DMS114 treated with DMSO at 0.1 percent for 48 hours (cell line): Measurements from ENCODE around the gene CEP250.
"Not testable (repeated sequence)": the region's sequence is repeated elsewhere in the genome, so short reads cannot be mapped to it uniquely, and the experiment has no call there.

Experiments
- DNase-seq: peaks from one replicate; lab custom pipeline; 2025; ENCODE audit not compliant: unreplicated experiment; lab: John Stamatoyannopoulos, UW

The CEP250 gene

DNA sequence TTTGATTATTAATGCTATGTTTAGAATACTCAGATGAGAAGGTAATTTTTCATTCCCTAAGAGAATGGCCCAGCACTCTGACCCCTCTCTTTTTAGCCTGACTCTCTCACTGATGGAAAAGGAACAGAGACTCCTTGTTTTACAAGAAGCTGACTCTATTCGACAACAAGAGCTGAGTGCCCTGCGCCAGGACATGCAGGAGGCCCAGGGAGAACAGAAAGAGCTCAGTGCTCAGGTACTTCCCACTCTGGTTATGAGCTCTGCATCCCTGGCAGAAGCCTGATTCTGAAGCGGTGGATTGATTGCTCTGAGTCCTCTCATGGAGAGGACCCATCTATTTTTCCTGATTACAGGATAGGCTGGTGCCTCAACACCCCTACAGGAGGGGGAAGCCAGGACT is 41.1 kb downstream of the CEP250 start:
- DNase-seq: no peak

DNA sequence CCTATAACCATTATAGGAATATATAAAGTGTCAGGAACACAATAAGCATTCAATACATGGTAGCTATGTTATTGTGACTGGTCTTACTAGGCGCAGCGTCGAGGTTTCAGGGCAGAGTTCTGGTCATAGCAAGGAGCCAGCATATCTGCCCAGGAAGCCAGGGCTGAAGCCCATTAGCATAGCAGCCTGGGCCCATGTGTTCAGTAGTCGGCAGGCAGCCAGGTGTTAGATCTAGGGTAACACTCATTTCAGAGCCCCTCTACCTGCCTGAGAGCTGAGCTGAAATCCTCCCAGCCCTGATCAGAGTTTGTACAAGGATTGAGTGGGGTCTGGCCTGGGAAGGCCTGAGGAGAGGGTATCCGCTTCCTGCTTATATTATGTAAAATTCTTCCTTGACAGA is 41.9 kb downstream of the CEP250 start:
- DNase-seq: no peak

DNA sequence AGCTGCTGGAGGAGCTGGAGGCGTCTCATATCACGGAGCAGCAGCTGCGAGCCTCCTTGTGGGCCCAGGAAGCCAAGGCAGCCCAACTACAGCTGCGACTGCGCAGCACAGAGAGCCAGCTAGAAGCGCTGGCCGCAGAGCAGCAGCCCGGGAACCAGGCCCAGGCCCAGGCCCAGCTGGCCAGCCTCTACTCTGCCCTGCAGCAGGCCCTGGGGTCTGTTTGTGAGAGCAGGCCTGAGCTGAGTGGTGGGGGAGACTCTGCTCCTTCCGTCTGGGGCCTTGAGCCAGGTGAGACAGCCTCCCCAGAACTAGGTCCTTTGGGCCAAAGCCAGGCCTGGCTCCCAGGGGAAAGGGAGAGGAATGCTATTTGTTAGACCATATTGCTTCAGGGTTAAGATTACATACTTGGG is 42.4 kb downstream of the CEP250 start:
- DNase-seq: no peak

DNA sequence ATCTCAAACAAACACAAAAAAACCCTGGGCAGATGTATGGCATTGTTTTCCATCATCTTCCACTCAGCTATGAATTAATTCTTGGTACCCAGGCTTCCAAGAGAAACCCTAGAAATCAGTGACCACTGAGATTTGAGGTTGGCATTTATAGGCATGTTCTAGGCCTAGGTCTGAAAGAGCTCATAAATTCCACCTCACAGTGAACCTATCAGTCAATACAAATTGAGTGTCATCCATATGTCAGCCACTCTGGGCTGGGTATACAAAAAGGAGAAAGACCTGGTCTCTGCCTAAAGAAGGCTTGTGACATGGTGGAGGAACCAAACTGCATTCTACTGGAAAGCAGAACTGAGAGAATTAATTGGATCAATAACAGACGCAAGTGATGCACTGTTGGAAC is 43.9 kb downstream of the CEP250 start:
- DNase-seq: no peak

DNA sequence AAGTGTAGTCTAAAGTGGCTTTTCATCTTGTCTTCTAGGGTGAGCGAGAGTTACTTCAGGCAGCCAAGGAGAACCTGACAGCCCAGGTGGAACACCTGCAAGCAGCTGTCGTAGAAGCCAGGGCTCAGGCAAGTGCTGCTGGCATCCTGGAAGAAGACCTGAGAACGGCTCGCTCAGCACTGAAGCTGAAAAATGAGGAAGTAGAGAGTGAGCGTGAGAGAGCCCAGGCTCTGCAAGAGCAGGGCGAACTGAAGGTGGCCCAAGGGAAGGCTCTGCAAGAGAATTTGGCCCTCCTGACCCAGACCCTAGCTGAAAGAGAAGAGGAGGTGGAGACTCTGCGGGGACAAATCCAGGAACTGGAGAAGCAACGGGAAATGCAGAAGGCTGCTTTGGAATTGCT is 47.0 kb downstream of the CEP250 start:
- no peak for DNase-seq

DNA sequence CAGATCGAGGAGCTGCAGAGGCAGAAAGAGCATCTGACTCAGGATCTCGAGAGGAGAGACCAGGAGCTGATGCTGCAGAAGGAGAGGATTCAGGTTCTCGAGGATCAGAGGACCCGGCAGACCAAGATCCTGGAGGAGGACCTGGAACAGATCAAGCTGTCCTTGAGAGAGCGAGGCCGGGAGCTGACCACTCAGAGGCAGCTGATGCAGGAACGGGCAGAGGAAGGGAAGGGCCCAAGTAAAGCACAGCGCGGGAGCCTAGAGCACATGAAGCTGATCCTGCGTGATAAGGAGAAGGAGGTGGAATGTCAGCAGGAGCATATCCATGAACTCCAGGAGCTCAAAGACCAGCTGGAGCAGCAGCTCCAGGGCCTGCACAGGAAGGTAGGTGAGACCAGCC is 47.9 kb downstream of the CEP250 start:
- DNase-seq: no peak

DNA sequence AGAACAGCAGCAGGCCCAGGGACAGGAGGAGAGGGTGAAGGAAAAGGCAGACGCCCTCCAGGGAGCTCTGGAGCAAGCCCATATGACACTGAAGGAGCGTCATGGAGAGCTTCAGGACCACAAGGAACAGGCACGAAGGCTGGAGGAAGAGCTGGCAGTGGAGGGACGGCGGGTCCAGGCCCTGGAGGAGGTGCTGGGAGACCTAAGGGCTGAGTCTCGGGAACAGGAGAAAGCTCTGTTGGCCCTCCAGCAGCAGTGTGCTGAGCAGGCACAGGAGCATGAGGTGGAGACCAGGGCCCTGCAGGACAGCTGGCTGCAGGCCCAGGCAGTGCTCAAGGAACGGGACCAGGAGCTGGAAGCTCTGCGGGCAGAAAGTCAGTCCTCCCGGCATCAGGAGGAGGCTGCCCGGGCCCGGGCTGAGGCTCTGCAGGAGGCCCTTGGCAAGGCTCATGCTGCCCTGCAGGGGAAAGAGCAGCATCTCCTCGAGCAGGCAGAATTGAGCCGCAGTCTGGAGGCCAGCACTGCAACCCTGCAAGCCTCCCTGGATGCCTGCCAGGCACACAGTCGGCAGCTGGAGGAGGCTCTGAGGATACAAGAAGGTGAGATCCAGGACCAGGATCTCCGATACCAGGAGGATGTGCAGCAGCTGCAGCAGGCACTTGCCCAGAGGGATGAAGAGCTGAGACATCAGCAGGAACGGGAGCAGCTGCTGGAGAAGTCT is 48.6 kb downstream of the CEP250 start:
- DNase-seq: no peak

DNA sequence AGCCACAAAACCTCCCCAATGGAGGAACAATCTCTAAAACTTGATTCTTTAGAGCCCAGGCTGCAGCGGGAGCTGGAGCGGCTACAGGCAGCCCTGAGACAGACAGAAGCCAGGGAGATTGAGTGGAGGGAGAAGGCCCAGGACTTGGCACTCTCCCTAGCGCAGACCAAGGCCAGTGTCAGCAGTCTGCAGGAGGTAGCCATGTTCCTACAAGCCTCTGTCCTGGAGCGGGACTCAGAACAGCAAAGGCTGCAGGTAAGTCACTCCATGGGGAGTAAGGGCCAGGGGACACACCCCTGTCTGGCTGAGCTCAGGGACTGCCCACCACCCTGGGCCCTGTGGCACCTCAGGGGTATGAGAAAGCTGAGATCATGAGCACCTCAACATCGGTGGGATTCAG is 49.4 kb downstream of the CEP250 start:
- DNase-seq: no peak

DNA sequence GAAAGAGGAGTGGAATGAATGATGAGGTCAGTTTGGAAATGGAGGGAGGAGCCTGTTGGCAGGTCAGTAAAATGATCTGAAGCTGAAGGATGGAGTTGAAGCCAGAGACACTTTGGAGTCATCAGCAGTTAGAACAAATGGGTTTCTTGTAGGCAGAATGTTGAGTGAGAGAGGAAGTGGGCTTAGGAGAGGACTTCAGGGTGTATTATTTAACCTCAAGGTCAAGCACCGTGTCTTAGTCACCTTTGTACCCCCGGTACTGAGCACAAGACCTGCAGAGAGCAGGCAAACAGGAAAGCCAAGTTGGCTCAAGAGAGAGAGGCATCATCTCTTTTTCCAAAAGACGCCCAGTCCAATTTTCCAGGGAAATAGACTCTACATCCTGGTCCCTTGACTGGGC is 50.8 kb downstream of the CEP250 start:
- DNase-seq: no peak

DNA sequence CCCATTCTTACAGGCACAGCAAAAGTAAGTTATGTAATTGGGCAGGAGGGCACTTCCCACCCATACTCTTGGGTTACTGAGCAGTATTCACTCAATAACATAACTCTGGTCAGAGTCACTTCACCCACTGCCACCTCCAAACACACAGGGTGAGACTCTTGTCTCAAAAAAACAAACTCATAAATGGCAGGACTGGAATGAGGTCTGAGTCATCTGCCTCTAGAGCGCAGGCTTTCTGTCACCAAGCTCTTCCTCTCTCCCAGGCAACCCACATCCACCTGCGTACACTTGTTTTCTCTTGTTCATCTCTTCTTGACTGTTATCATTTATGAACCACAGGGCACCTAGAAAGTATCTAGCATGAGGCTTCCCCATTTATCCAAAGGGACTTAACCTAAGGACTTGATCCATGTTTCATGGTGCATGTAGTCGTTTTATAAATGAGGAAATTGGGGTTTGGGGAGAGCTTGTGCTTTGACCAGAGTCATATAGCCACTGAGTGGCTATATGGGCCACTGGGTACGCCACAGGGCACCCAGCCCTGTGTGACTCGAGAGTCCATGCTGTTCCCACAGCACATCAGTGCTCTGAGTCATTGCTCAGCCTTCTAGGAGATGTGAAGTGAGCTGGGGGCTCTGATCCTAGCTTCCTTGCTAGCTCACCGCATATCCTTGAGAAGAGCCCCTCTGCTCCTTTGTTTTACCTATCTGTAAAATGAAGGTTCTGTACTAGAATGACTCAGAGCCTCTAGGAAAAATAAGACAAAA is 51.7 kb downstream of the CEP250 start:
- no peak for DNase-seq

DNA sequence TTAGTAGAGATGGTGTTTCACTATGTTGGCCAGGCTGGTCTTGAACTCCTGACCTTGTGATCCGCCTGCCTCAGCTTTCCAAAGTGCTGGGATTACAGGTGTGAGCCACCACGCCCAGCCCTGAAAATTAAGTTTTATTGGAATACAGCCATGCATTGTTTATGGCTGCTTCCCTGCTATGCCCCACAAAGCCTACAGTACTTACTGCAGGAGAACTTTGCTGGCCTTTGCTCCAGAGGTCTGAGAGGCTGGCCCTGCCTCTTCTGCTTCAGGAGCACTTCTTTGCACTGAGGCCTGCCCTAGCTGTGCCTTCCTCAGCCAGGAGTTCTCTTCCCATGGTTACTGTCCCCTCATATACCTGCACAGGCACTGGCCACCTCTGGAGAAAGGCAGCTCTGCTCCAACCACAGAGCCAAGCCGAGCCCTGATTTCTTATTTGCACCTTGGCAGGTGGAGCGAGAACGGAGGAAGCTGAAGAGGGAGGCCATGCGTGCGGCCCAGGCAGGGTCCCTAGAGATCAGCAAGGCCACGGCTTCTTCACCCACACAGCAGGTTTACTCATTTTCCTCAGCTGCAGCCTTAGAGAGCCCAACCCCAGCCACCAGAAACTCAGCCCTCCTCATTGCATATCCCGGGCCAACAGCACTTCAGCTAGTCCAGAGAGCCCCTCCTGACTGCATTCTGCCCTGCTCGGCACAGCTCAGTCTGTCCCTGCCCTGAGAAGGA is 53.3 kb downstream of the CEP250 start:
- no peak for DNase-seq

DNA sequence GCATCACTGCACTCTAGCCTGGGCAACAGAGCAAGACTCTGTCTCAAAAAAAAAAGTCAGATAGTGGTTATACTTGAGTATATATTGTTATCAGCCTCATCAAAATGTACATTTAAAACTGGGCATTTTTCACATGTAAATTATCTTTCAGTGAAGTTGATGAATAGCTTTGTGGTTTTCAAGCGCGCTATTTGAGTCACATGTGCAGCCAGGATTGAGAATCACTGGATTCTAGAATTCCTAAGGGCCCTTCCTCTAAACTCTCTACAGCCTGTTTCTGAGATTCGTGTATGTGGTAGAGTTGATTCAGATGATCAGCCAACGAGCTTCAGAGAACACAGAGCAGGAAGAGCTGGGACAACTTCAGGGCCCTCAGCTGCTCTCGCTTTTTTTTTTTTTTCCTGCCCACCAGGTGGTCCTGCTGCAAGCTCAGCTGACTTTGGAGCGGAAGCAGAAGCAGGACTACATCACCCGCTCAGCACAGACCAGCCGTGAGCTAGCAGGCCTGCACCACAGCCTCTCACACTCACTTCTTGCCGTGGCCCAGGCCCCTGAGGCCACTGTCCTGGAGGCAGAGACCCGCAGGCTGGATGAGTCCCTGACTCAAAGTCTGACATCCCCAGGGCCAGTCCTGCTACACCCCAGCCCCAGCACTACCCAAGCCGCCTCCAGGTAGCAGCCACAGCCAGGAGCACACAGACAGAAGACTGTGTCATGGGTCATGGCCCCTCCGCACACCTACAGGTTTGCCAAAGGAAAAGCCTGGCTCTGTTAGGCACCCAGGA is 55.7 kb downstream of the CEP250 start:
- no peak for DNase-seq

DNA sequence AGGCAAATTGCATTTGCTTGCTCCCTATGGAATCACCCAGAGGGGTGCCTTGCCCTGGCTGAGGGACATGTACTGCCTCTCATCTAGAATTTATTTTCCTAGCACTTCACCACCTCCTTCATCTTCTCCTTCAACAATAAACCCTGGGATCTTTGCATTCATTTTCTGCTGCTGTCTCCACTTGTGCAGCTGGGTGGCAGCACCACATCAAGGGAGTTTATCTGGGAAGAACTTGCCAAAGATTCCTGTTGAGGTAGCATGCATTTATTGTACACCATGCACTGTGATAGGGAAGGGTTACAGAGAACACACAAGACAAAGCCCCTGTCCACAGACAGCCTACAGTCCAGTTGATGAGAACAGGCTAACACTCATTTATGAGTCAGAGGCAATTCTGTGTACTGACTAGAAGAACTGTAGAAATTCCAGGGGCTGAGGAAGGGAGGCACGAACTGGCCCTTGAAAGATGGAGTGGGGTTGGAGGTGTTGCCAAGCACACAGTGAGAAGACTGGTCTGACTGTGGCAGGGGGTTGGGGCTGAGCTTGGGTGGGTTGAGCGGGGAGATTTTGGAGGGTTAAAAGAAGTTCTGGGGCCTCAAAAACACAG is 56.5 kb downstream of the CEP250 start:
- peak; percentile 29 for DNase-seq

DNA sequence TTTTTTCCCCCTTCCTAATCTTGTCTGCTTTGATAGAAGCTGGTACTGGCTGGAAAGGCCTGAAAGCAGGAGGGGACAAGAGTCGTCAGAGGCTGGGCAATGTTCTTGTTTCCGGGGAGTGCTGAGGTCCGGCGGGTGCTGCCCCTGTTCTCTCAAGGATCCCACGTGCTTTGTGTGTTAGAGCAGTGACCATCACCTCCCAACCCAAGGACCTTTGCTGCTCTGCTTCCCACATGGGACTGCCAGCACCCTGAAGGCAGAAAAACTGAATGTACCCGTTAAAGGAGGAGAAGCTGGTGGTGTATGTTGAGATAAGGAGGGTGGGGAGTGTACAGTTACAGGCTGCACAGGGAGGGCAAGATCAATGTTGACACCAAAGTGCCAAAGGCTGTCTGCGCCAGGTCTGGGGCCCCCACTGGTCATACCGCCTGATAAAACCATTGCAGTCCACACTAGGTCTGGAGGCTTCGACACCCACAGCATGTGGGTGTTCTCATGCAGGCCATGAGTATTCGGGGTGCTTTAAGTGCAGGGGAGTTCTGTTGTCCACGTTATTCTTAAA is 59.1 kb downstream of the CEP250 start:
- DNase-seq: no peak

DNA sequence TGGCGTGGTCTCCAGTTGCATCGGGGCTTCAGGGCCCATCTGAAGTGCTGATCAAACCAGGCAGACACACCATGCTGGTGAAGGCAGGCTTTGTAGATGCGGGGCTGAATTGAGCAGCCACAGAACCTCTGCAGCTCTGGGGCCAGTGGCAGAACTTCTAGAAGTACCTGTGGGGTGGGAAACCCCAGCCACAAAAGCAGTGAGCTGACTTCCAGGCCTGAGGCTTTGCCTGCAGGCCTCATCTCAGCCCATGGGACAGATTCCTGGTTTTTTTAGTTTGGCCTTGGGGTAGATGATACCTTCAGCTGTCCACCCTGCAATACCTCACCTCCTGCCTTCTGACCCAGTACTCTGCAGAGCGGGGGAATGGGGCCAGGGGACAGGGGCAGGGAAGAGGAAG is 59.9 kb downstream of the CEP250 start:
- no peak for DNase-seq

DNA sequence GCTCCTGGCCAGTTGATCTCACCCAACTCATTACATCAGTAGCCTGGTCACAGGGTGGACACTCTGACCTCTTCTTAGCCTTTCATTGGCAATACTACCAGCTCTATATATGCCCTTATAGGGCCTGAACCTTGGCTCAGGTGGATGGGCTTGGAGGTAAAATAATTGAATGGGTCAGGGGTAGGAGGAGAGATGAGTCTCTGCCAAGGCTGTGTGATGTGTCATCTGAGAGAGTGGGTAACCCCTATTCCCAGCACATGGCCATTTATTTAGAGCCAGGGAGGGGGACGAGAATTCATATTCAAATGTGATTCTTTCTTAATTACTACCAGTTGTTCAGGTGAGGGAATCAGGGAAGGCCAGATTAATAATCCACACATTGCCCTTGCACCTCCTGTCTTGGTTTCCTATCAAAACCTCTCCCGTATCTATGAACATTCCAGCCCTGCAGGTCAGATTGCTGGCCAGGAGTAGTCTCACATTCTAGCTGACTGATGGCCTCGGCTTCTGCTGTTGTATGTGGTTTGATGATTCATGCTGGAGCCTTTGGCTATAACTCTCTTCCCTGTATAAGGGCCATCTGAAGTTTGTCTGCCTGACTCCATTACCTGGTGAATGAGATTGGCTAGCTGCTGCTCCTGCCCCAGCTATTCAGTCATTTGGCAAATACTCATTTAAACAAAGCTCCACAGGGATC is 60.7 kb downstream of the CEP250 start:
- no peak for DNase-seq

DNA sequence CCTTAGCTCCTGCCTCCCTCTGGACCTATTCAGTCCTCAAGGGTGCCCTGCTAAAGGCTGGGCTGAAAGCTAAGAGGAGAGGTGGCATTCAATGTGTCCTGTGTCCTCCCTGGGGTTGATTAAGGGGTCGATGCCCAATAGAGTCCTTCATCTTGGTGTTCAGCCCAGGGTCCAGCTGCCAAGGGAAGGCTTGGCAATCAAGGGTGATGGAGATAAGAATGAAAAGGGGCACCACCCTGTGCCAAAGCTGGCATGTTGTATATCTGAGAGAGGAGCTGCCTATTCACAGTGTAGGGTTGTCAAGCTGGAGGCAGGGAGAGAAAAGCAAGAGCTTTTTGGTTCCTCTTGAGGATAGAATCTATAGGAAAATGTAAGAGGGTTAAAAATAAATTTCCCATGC is 61.7 kb downstream of the CEP250 start:
- no peak for DNase-seq

DNA sequence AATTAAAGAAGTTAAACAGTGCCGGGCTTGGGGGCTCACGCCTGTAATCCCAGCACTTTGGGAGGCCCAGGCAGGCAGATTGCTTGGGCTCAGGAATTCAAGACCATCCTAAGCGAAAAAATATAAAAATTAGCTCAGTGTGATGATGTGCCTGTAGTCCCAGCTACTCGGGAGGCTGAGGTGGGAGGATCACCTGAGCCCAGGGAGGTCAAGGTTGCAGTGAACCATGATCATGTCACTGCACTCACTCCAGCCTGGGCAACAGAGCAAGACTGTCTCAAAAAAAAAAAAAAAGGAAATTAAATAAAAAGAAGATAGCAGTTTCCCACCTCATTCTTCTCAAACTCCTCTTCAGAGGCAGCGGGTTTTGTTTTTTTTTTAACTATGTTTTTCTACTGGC is 62.4 kb downstream of the CEP250 start:
- DNase-seq: not testable (repeated sequence)

DNA sequence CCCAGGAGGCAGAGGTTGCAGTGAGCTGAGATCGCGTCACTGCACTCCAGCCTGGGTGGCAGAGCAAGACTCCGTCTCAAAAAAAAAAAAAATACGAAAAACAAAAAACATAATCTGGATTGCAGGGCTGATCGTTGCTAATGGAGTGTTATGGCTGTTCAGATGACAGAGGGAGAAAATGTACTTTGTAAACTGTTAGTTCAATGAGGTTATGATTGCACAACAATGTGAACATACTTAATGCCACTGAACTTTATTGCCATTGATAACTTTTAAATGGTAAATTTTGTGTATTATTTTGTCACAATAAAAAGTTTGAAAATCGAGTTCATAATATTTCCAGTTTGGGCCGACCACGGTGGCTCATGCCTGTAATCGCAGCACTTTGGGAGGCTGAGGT is 63.6 kb downstream of the CEP250 start:
- no peak for DNase-seq

DNA sequence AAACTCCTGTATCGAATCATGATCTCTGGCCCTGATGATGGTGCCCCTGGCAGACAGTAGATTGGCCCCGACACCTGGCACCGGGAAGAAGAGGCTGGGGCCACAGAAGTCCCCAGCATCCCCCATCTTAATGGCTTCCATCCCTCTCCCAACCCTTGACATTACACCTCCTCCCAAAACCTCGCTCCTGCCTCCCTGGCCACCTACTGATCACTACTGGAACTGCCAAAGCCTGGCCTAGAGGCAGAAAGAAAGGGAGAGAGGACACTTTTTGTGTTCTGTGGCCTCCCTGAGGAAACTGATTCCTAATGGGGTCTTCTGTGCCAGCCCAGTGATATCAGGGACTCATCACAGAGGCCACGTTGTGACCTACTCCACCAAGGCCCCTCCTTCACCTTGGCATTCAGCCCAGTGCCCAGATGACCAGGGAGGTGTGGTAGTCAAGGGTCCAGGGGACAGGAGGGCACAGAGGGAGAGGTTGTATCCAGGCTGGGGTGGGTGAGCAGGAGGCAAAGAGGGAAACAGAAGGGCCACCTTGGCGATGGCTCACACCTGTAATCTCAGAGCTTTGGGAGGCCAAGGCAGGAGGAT is 68.0 kb downstream of the CEP250 start:
- no peak for DNase-seq
